C4-2B (cell line): ENCODE measurements around the gene LPAR5.

Experiments used
- H3K27ac ChIP-seq: fragments of 450-650 bp; 2 replicates; pipeline ENCODE4 v1.5.1; 2017
- CTCF ChIP-seq: fragments of 450-650 bp; conservative IDR thresholded peaks from 2 replicates; pipeline ENCODE4 v1.5.1; 2017; ENCODE audit warnings: mild to moderate bottlenecking
- ZFX ChIP-seq: fragments of 450-650 bp; IDR thresholded peaks from 2 replicates; pipeline ENCODE4 v1.6.1; 2017

LPAR5 gene

GRCh38 chr12:6613015-6613775 lies 22.6 kb downstream of the LPAR5 start:
- H3K27ac ChIP-seq: peak overlapping the region; percentile 52
- TF ChIP-seq ZFX (no peak), CTCF (no peak)

- no peak for TF ChIP-seq CTCF
- no peak for TF ChIP-seq ZFX
- peak overlapping the region; percentile 52 for H3K27ac ChIP-seq
These were observed 23.1 kb downstream of the LPAR5 start for GRCh38 chr12:6612652-6613014.

GRCh38 chr12:6612247-6612646 lies 23.5 kb downstream of the LPAR5 start:
- no peak overlapping the region for H3K27ac ChIP-seq
- TF ChIP-seq CTCF (no peak), ZFX (no peak)

- TF ChIP-seq ZFX (no peak), CTCF (no peak)
- H3K27ac ChIP-seq: peak overlapping the region; percentile 25
These were observed 27.0 kb downstream of the LPAR5 start for GRCh38 chr12:6608592-6609281.

- no peak for TF ChIP-seq ZFX
- no peak for TF ChIP-seq CTCF
- H3K27ac ChIP-seq: peak overlapping the region; percentile 25
These were observed 27.8 kb downstream of the LPAR5 start for GRCh38 chr12:6607751-6608591.

- TF ChIP-seq ZFX (no peak), CTCF (no peak)
- H3K27ac ChIP-seq: peak overlapping the region; percentile 93
These were observed 29.2 kb downstream of the LPAR5 start for GRCh38 chr12:6606331-6607131.
